Choroid plexus epithelial cell (primary cell): Measurements from ENCODE around the gene MOB3B.

Experiments used
- DNase-seq: peaks from one replicate; pipeline ENCODE4 v3.0.0-alpha.2; 2010; ENCODE audit warnings: low read depth
- H3K4me3 ChIP-seq: 2 replicates; pipeline ENCODE4 v1.5.1; 2011; ENCODE audit warnings: low read depth, mild to moderate bottlenecking, control low read depth, low read length, moderate library complexity
- CTCF ChIP-seq: conservative IDR thresholded peaks from 2 replicates; pipeline ENCODE4 v1.5.1; 2011; ENCODE audit warnings: low read depth, mild to moderate bottlenecking, control low read depth, inconsistent platforms, low read length, moderate library complexity

MOB3B gene

GRCh38 chr9:27359763-27360162 lies 169.9 kb downstream of the MOB3B start:
- DNase-seq: no peak
- H3K4me3 ChIP-seq: no peak overlapping the region
- TF ChIP-seq CTCF: no peak

- TF ChIP-seq CTCF: no peak
- H3K4me3 ChIP-seq: no peak overlapping the region
- DNase-seq: no peak
Observed at GRCh38 chr9:27358007-27358406, 171.6 kb downstream of the MOB3B start.

GRCh38 chr9:27356446-27356845 lies 173.2 kb downstream of the MOB3B start:
- TF ChIP-seq CTCF: no peak
- DNase-seq: no peak
- no peak overlapping the region for H3K4me3 ChIP-seq

GRCh38 chr9:27355166-27355565 lies 174.4 kb downstream of the MOB3B start:
- no peak for TF ChIP-seq CTCF
- no peak overlapping the region for H3K4me3 ChIP-seq
- DNase-seq: peak; percentile 62

GRCh38 chr9:27353474-27354229 lies 176.0 kb downstream of the MOB3B start:
- no peak for TF ChIP-seq CTCF
- no peak overlapping the region for H3K4me3 ChIP-seq
- no peak for DNase-seq

- no peak for DNase-seq
- no peak for TF ChIP-seq CTCF
- H3K4me3 ChIP-seq: no peak overlapping the region
Observed at GRCh38 chr9:27353166-27353473, 176.5 kb downstream of the MOB3B start.

GRCh38 chr9:27352457-27353165 lies 177.0 kb downstream of the MOB3B start:
- no peak for DNase-seq
- TF ChIP-seq CTCF: no peak
- H3K4me3 ChIP-seq: no peak overlapping the region
